Osteocyte (in vitro differentiated cells): ENCODE results near the gene CD300H. TPM values are rescaled to one million over a fixed set of nuclear protein-coding genes. Genes with fewer than 3 reads are reported as not detected.

Experiments
- DNase-seq: peaks from one replicate; pipeline ENCODE4 v3.0.0; 2021; ENCODE audit warnings: mixed read lengths; ENCODE audit not compliant: unreplicated experiment; ENCODE audit errors: extremely low spot score
- H3K27ac Mint-ChIP-seq: one replicate; pipeline ENCODE4 v1.8.0; 2021; ENCODE audit warnings: mild to moderate bottlenecking, mixed read lengths; ENCODE audit not compliant: unreplicated experiment
- H3K27me3 Mint-ChIP-seq: one replicate; pipeline ENCODE4 v1.8.0; 2021; ENCODE audit warnings: mixed read lengths; ENCODE audit not compliant: unreplicated experiment
- H3K36me3 Mint-ChIP-seq: one replicate; pipeline ENCODE4 v1.8.0; 2021; ENCODE audit warnings: mixed read lengths; ENCODE audit not compliant: unreplicated experiment
- H3K4me1 Mint-ChIP-seq: one replicate; pipeline ENCODE4 v1.8.0; 2021; ENCODE audit warnings: mixed read lengths; ENCODE audit not compliant: unreplicated experiment
- H3K4me3 Mint-ChIP-seq: one replicate; pipeline ENCODE4 v1.8.0; 2021; ENCODE audit warnings: mild to moderate bottlenecking, moderate library complexity, mixed read lengths; ENCODE audit not compliant: unreplicated experiment
- H3K9me3 Mint-ChIP-seq: one replicate; pipeline ENCODE4 v1.8.0; 2021; ENCODE audit warnings: mixed read lengths; ENCODE audit not compliant: unreplicated experiment
- total RNA-seq: library from RNA; stranded (reverse); gene quantifications from 2 replicates; pipeline ENCODE4 v1.2.1, GENCODE V29; 2021
- TF ChIP-seq, protein P1 (sequence below): fragments of 200-600 bp; sonication (generic); IDR thresholded peaks from 2 replicates; pipeline ENCODE4 v1.5.0; 2021; ENCODE audit warnings: antibody characterized with exemption, mild to moderate bottlenecking, moderate library complexity

The CD300H gene
- total RNA-seq, 1 donor from 2014 or later = not detected

DNA sequence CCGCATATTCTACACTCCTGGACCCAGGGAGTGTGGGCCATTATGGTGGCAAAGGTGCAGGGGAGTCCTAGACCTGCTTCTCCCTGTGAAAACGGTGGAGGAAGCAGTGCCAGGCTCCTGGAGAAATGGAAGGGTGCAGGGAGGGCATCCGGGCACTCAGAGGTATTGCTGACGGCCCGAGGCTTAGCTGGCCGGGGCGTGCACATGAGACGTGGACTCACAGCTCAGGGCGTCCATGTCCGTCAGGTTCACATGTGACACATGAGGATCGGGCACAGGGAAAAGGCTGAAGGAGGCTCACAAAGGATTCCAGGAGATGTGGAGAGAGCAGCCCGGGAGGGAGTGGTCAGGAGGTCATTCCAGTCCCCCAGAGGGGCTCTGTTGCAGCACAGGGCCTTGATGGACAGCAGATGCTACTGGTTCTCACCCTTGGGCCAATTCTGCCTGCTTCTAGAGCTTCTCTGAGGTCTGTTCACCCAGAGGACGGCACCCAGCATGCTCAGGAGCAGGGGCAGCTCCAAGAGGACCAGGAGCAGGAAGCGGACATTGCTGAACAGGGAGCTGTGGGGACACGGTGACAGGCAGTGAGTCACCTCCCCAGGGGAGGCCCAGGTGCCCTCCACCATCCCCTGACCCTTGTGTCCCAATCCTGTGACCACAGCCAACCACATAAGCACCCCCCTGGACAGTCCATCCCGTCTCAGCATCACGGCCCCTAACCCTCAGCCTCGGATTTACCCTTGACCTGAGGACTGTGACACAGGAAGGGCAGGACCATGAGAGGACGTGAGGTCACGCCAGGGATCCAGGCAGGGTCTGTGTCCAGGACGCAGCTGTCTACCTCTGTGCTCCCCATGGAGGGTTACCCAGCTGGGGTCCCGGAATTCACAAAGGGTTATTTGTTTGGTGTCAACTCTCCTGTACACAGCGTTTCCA is 25.9 kb downstream of the CD300H start:
- DNase-seq = no peak
- TF ChIP-seq, protein P1, sequence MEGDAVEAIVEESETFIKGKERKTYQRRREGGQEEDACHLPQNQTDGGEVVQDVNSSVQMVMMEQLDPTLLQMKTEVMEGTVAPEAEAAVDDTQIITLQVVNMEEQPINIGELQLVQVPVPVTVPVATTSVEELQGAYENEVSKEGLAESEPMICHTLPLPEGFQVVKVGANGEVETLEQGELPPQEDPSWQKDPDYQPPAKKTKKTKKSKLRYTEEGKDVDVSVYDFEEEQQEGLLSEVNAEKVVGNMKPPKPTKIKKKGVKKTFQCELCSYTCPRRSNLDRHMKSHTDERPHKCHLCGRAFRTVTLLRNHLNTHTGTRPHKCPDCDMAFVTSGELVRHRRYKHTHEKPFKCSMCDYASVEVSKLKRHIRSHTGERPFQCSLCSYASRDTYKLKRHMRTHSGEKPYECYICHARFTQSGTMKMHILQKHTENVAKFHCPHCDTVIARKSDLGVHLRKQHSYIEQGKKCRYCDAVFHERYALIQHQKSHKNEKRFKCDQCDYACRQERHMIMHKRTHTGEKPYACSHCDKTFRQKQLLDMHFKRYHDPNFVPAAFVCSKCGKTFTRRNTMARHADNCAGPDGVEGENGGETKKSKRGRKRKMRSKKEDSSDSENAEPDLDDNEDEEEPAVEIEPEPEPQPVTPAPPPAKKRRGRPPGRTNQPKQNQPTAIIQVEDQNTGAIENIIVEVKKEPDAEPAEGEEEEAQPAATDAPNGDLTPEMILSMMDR = no peak
- H3K27ac Mint-ChIP-seq = no peak overlapping the region
- no peaks in the 10 kb centered on the region for H3K36me3 Mint-ChIP-seq
- peaks cover 9% of the 10 kb centered on the region for H3K27me3 Mint-ChIP-seq
- H3K4me1 Mint-ChIP-seq = no peaks in the 10 kb centered on the region
- no peaks in the 10 kb centered on the region for H3K9me3 Mint-ChIP-seq
- H3K4me3 Mint-ChIP-seq = no peak overlapping the region

DNA sequence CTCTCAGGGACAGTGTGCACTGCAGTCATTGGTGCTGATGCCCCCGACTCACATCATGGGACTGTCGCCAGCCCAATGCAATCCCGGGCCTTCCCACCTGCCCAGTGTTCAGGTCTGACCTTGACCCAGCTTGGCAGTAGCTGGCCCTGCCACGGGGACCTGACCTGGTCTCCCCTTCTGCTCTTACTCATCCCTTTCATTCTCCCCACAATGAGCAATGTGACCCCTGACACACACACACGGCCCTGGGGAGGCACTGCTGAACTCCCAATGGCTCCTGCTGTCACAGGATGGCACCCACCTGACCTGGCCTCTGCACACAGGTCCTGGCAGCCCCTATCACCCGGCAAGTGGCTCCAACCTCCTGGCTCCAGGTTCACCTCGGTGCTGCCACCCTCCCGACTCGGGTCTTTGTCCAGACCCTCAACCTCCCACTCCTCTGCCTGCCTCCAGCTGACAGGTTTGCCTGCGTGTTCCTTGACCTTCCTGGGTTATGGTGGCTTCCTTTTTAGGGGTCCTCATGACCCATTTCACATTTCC is 28.0 kb downstream of the CD300H start:
- no peaks in the 10 kb centered on the region for H3K4me1 Mint-ChIP-seq
- no peaks in the 10 kb centered on the region for H3K36me3 Mint-ChIP-seq
- TF ChIP-seq, protein P1 = no peak
- no peak for DNase-seq
- H3K27ac Mint-ChIP-seq = no peak overlapping the region
- H3K9me3 Mint-ChIP-seq = no peaks in the 10 kb centered on the region
- H3K4me3 Mint-ChIP-seq = no peak overlapping the region
- peaks cover 9% of the 10 kb centered on the region for H3K27me3 Mint-ChIP-seq

DNA sequence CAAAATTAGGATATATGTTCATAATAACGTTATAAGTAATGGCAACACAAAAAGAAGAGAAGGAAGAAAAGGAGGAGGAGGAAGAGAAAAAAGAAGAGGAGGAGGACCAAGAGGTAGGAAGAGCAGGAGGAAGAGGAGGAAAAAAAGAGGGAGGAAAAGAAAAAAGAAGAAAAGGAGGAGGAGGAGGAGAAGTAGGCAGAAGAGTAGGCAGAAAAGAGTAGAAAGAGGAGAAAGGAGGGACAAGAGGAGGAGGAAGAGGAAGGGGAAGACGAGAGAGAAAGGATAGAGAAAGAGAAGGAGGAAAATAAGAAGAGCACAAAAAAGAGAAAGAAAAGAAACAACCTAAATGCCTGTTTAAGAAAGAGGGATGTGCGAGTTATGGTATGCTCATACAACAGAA is 30.4 kb downstream of the CD300H start:
- TF ChIP-seq, protein P1 = no peak
- Mint-ChIP-seq H3K9me3 (no peaks in the 10 kb centered on the region), H3K4me3 (no peak overlapping the region), H3K27me3 (peaks cover 6% of the 10 kb centered on the region), H3K27ac (no peak overlapping the region), H3K36me3 (no peaks in the 10 kb centered on the region), H3K4me1 (no peaks in the 10 kb centered on the region)
- DNase-seq = no peak

DNA sequence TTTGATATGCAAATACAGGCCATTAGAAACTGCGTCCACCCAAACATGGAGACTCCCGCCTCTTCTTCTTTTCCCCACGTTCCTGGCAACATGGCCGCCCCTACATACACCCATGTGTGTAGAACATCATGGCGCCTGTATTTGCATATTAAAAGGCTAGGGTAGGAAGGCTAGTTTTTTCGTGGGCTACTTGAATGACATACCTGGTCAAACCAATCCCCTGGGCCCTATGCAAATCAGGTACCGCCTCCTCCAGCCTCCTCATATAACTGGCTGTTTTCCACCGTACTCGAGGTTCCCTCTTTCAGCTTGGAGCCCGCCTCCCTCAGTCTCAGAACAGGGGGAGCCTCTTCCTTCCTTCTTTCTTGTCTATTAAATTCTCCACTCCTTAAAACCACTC is 35.2 kb downstream of the CD300H start:
- Mint-ChIP-seq H3K36me3 (no peaks in the 10 kb centered on the region), H3K4me3 (no peak overlapping the region), H3K4me1 (no peaks in the 10 kb centered on the region), H3K27me3 (peaks cover 5% of the 10 kb centered on the region), H3K9me3 (no peaks in the 10 kb centered on the region), H3K27ac (no peak overlapping the region)
- TF ChIP-seq, protein P1 = no peak
- peak; percentile 54 for DNase-seq

DNA sequence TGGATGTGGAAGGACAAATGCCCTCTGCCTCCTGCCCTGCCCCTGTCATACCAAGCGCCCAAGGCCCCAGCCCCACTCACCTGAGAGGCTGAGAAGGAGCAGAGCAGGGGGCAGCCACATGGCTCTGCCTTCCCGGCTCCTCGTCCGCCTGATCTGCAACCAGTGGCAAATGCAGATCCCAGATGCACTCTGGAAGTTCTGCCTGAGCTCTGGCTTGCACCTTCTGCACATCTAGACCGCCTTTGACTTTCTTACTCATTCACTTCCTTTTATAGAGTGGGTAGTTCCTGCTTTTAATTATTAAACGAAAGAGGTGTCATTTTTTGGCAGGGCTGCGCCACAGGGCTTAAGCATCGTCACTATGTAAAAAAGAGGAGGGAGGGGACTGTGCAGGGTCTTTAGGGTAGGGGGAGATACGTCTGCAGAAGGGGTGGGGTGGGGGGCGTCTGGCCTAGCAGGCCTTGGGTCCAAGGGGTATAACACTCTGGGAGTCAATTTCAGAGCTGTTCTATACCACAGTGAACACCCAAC is 36.0 kb downstream of the CD300H start, which contains the start of gene CD300LB:
Gene CD300LB (minus strand): TSS at position 245 of the 531 bp plus-strand sequence. CDS start 125 bp downstream, at position 120.
- Mint-ChIP-seq H3K36me3 (no peaks in the 10 kb centered on the region), H3K27me3 (no peaks in the 10 kb centered on the region), H3K4me1 (no peaks in the 10 kb centered on the region), H3K9me3 (no peaks in the 10 kb centered on the region), H3K27ac (no peak within 1 kb of the TSS), H3K4me3 (no peak within 1 kb of the TSS)
- DNase-seq = peak; percentile 71
- TF ChIP-seq, protein P1 = no peak
